ENCODE measurements around the gene ADPGK. TPM values are rescaled to one million over a fixed set of nuclear protein-coding genes. Genes with fewer than 3 reads are reported as not detected.

Gene ADPGK
- total RNA-seq, 1 donor from 2014 or later, result 41.8 TPM

DNA sequence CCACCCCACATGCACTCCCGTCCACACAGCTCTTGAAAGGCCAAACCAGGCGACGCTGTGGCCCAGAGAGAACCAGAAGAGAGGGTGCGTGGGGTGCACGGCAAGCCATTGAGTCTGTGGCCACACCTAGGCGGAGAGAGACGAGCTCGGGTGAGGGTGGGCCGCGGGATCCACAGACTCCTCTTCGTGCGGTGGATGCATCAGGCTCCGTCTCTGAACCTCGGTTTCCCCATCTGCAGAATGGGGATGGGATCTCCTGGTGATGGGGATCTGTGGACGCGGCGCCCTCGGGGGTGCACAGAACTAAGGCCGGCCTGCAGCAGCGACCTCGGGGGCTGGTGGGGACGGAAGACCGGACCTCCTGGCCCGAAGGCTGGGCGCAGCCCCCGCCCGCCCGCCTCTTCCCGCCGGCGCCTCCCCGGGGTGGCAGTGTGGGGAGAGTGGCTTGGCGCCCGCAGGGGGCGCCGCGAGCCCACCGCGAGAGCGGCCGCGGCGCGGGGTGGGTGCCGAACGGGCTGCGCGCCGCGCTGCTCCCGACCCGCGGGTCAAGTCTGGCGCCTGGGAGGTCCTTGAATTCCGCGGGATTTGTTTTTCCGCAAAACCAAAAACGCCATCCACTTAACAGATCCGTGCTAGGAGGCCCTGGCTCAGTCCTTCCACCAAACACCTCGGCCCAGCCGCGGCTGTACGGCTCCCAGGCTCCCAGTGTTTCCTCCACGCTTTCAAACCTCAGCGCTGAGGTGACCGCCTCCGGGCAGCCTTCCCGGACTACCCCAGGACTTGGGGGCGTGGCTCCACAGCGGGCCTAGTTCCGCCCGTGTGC is 13.2 kb upstream of the ADPGK start:
- peaks cover 9% of the 10 kb centered on the region for H3K4me1 Mint-ChIP-seq
- H3K9me3 Mint-ChIP-seq, result no peaks in the 10 kb centered on the region
- TF ChIP-seq, protein P1, sequence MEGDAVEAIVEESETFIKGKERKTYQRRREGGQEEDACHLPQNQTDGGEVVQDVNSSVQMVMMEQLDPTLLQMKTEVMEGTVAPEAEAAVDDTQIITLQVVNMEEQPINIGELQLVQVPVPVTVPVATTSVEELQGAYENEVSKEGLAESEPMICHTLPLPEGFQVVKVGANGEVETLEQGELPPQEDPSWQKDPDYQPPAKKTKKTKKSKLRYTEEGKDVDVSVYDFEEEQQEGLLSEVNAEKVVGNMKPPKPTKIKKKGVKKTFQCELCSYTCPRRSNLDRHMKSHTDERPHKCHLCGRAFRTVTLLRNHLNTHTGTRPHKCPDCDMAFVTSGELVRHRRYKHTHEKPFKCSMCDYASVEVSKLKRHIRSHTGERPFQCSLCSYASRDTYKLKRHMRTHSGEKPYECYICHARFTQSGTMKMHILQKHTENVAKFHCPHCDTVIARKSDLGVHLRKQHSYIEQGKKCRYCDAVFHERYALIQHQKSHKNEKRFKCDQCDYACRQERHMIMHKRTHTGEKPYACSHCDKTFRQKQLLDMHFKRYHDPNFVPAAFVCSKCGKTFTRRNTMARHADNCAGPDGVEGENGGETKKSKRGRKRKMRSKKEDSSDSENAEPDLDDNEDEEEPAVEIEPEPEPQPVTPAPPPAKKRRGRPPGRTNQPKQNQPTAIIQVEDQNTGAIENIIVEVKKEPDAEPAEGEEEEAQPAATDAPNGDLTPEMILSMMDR (conservative IDR thresholded peaks at IDR 0.05), result peak; percentile 79
- peaks cover 3% of the 10 kb centered on the region for H3K27me3 Mint-ChIP-seq (ENCODE audit: low read depth)
- H3K36me3 Mint-ChIP-seq (ENCODE audit: low read depth), result no peaks in the 10 kb centered on the region
- peak; percentile 56 for DNase-seq (ENCODE audit: low read depth, low spot score)
- H3K27ac Mint-ChIP-seq (ENCODE audit: unreplicated experiment), result peak overlapping the region; percentile 54
- H3K4me3 Mint-ChIP-seq, result peak overlapping the region; percentile 88

DNA sequence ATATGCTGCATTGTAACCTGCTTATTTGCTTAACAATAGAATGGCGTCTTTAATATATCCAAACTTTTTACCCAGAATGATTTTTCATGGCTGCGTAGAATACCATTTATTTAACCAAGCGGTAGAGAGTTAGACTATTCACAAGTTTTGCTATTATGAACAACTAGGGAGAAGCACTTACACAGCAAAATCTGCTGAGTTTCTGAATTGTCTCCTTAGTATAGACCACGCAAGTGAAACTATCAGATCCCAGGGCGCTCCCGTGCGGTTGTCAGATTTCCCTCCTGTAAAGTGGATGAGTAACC is 12.6 kb upstream of the ADPGK start:
- no peaks in the 10 kb centered on the region for H3K36me3 Mint-ChIP-seq (ENCODE audit: low read depth)
- no peaks in the 10 kb centered on the region for H3K9me3 Mint-ChIP-seq
- H3K4me1 Mint-ChIP-seq, result peaks cover 9% of the 10 kb centered on the region
- peaks cover 3% of the 10 kb centered on the region for H3K27me3 Mint-ChIP-seq (ENCODE audit: low read depth)
- DNase-seq (ENCODE audit: low read depth, low spot score), result no peak
- H3K4me3 Mint-ChIP-seq, result peak overlapping the region; percentile 88
- TF ChIP-seq, protein P1 (conservative IDR thresholded peaks at IDR 0.05), result no peak
- no peak overlapping the region for H3K27ac Mint-ChIP-seq (ENCODE audit: unreplicated experiment)

- Mint-ChIP-seq H3K4me1 (peaks cover 9% of the 10 kb centered on the region), H3K27me3 (ENCODE audit: low read depth) (peaks cover 16% of the 10 kb centered on the region), H3K27ac (ENCODE audit: unreplicated experiment) (no peak overlapping the region), H3K4me3 (no peak overlapping the region), H3K9me3 (no peaks in the 10 kb centered on the region), H3K36me3 (ENCODE audit: low read depth) (no peaks in the 10 kb centered on the region)
- no peak for DNase-seq (ENCODE audit: low read depth, low spot score)
- TF ChIP-seq, protein P1 (conservative IDR thresholded peaks at IDR 0.05), result no peak
These were observed 10.5 kb upstream of the ADPGK start for GRCh38 chr15:72793766-72794660.

DNA sequence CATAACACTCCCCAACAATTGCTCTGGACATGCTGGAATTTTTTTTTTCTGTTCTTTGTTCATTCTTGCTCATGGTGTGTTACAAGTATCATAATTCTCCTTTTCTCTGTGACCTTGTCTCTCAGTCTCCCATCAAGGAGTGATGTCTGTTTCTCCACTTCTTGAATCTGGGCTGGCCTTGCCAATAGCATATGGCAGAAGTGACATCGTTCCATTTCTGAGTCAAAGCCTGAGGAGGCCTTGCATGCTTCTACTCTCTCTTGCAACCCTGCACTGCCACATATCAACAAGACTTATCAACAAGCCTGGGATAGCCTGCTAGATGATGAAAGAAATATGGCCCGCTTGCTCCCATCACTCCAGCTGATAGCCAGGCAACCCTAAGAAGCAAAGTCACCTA is 8.9 kb upstream of the ADPGK start:
- Mint-ChIP-seq H3K36me3 (ENCODE audit: low read depth) (no peaks in the 10 kb centered on the region), H3K4me3 (no peak overlapping the region), H3K9me3 (no peaks in the 10 kb centered on the region), H3K4me1 (peaks cover 4% of the 10 kb centered on the region), H3K27me3 (ENCODE audit: low read depth) (peaks cover 16% of the 10 kb centered on the region), H3K27ac (ENCODE audit: unreplicated experiment) (no peak overlapping the region)
- no peak for DNase-seq (ENCODE audit: low read depth, low spot score)
- TF ChIP-seq, protein P1 (conservative IDR thresholded peaks at IDR 0.05), result no peak

GRCh38 chr15:72790302-72790910 is 6.8 kb upstream of the ADPGK start:
- TF ChIP-seq, protein P1 (conservative IDR thresholded peaks at IDR 0.05), result no peak
- Mint-ChIP-seq H3K4me3 (no peak overlapping the region), H3K36me3 (ENCODE audit: low read depth) (no peaks in the 10 kb centered on the region), H3K4me1 (peaks cover 8% of the 10 kb centered on the region), H3K9me3 (no peaks in the 10 kb centered on the region), H3K27me3 (ENCODE audit: low read depth) (peaks cover 13% of the 10 kb centered on the region), H3K27ac (ENCODE audit: unreplicated experiment) (no peak overlapping the region)
- DNase-seq (ENCODE audit: low read depth, low spot score), result no peak
